Bone marrow (tissue), 2 donors: ENCODE data around the gene CEP83.
"Not testable (repeated sequence)": the region's sequence is repeated elsewhere in the genome, so short reads cannot be mapped to it uniquely, and the experiment has no call there.

Experiments
- DNase-seq, 2 donors: peaks; one replicate each; lab custom pipeline; 2025; lab: John Stamatoyannopoulos, UW

The CEP83 gene

GRCh38 chr12:94434171-94434570 is 25.5 kb downstream of the CEP83 start:
- no peak for DNase-seq

DNA sequence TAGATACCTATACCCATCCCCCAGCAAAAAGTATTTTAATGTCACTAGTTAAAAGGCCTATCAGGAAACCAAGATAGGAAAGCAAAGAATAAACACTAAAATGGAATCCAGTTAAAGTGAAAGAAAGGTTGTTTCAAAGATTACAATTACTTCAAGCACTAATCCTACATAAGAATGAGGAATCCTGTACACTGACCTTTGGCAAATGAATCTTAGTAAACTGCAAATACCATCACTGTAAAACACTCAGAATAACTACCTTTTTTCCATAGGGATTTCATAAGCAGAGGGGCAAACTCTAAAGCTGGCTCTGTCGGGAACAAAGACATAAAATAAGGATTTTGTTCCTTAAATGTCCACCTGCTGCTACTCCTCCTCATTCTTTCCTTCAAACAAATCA is 25.9 kb downstream of the CEP83 start:
- DNase-seq: no peak

- DNase-seq: no peak
Measured at GRCh38 chr12:94430304-94430703, 29.4 kb downstream of the CEP83 start.

GRCh38 chr12:94429633-94430032 is 30.0 kb downstream of the CEP83 start:
- DNase-seq: no peak

GRCh38 chr12:94429191-94429590 is 30.5 kb downstream of the CEP83 start:
- DNase-seq: no peak

DNA sequence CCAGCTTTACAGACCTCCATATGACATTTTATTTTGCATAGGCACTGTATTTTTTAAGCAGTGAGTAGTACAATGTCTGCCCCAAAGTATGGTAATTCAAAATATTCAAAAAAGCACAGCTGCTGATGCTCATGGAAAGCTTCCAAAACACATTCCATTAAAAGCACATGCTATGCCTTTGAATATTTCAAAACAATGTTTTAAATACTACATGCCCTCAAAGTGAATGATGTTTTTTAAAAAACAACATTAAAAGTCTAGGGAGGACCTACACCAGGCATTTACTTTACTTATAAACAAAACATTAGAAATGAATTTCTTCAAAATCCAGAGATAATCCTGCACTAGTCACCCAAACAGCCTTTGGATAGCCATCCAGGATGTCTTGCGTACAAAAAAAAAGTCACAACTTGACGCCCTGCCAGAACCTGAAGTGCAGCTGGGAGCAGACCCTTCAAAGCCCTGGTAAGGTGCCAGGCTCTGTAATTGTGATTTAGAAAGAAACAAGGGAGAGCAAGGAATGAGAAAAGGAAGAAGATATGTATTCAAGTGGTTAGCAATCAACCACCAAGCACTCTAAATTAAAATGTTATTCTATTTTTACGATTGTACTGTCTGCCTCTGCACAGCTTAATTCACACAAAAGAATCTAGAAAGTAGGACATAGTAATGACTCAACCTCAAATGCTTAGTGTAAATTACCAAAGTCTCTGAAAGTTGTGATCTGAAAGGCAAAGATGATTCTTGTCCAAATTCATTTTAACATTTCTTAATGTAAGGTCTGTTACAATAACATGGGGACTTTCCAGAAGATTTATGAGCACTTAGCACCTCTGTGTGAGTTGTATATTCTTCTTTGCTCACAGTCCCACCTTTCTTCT is 31.9 kb downstream of the CEP83 start:
- no peak for DNase-seq

DNA sequence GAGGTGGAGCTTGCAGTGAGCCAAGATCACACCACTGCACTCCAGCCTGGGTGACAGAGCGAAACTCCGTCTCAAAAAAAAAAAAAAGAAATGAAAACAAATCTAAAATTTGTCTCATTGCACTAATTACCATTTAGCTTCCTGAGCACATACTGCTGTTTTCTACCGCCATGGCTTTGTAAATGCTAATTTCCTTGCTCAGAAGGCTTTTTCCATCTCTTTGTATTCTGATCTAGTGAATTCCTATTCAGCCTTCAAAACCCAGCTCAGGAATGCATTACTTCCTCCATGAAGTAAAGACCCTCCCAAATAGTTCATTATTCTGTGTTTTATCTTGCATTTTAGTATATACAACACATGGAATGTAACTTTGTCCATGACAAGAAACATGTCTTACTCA is 33.6 kb downstream of the CEP83 start:
- DNase-seq: no peak

DNA sequence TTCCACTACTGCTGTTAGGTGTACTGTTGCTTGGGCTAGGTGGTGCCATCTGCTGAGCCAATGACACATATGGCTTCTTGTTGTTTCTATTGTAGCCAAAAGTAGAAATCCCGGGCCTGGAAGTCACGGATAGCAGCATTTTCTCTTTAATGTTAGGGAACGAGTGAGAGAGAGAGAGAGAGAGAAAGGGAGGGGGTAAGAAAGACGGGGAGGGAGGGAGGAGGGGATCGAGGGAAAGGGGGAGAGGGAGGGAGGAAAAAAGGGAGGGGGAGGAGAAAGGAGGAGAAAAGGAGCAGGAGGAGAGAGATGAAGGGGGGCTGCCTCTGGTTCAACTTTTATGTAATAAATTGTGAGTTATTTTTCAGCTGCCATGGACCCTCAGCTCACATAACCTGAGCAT is 34.8 kb downstream of the CEP83 start:
- DNase-seq: not testable (repeated sequence)

GRCh38 chr12:94421868-94422740 is 37.6 kb downstream of the CEP83 start:
- no peak for DNase-seq

GRCh38 chr12:94418517-94418916 is 41.1 kb downstream of the CEP83 start:
- no peak for DNase-seq

- DNase-seq: no peak
Measured at GRCh38 chr12:94416613-94417012, 43.1 kb downstream of the CEP83 start.

GRCh38 chr12:94415066-94415465 is 44.6 kb downstream of the CEP83 start:
- DNase-seq: peak in 1 of 2 donors; percentile 36

- no peak for DNase-seq
Measured at GRCh38 chr12:94405413-94406116, 54.1 kb downstream of the CEP83 start.

DNA sequence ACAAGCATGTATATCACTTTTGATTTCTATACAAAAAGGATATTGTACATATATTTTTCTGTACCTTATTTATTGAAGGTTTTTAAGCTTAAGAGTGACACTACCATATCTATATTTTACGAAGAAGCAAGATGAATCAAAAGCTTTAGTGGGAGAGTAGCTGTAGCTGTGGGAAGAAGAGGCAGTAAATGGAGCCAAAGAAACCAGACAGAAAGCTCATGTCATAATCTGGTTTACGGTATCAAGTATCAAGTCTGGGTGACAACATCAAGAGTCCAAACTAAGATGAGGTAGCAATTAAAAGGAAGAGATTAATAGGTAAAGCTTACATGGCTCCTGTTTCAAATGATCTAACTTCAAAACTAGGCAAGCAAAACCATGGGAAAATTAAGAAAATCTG is 54.8 kb downstream of the CEP83 start:
- no peak for DNase-seq

- no peak for DNase-seq
Measured at GRCh38 chr12:94401326-94401725, 58.3 kb downstream of the CEP83 start.

GRCh38 chr12:94398685-94399084 is 61.0 kb downstream of the CEP83 start:
- DNase-seq: not testable (repeated sequence)

GRCh38 chr12:94397401-94397800 is 62.3 kb downstream of the CEP83 start:
- no peak for DNase-seq

GRCh38 chr12:94396014-94396413 is 63.7 kb downstream of the CEP83 start:
- not testable (repeated sequence) for DNase-seq

DNA sequence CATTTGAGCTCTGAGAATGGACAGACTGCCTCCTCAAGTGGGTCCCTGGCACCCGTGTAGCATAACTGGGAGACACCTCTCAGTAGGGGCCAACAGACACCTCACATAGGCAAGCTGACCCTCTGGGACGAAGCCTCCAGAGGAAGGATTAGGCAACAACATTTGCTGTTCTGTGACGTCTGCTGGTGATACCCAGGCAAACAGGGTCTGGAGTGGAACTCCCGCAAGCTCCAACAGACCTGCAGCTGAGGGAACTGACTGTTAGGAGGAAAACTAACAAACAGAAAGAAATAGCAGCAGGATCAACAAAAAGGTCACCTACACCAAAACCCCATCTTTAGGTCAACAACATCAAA is 69.6 kb downstream of the CEP83 start:
- DNase-seq: no peak

GRCh38 chr12:94389482-94390129 is 70.1 kb downstream of the CEP83 start:
- not testable (repeated sequence) for DNase-seq

- no peak for DNase-seq
Measured at GRCh38 chr12:94386422-94386821, 73.2 kb downstream of the CEP83 start.

DNA sequence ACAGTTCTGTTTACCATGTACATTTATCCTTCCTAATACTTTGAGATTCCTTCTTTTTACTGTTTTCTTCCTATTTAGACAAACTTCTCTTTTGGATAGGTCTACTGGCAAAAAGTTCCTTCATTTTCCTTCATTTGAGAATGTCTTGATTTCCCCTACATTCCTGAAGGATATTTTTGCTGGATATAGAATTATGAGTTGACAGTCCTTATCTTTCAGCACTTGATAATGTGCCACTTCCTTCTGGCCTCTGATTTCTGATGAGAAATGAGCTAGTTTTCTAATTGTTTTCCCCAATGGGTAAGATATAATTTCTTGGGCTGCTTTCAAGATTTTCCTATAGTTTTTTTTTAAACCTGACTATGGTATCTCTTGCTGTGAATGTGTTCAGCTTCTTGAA is 75.6 kb downstream of the CEP83 start:
- no peak for DNase-seq
